HEK293T (cell line): ENCODE results near the gene CRYBG1.

Experiments used
- ARNT ChIP-seq: fragments of 450-650 bp; IDR thresholded peaks from 2 replicates; pipeline ENCODE4 v1.6.1; 2017; ENCODE audit warnings: mild to moderate bottlenecking
- BHLHE40 ChIP-seq: fragments of 450-650 bp; IDR thresholded peaks from 2 replicates; pipeline ENCODE4 v1.6.1; 2016; ENCODE audit warnings: mild to moderate bottlenecking, moderate library complexity, borderline replicate concordance
- CTBP1 ChIP-seq: fragments of 450-650 bp; IDR thresholded peaks from 2 replicates; pipeline ENCODE4 v1.6.1; 2016; ENCODE audit warnings: borderline replicate concordance
- ELF4 ChIP-seq: fragments of 450-650 bp; IDR thresholded peaks from 2 replicates; pipeline ENCODE4 v1.6.1; 2017; ENCODE audit warnings: antibody characterized with exemption
- FOXA1 ChIP-seq: fragments of 450-650 bp; IDR thresholded peaks from 2 replicates; pipeline ENCODE4 v1.6.1; 2016; ENCODE audit warnings: mild to moderate bottlenecking
- FOXM1 ChIP-seq: fragments of 450-650 bp; IDR thresholded peaks from 2 replicates; pipeline ENCODE4 v1.6.1; 2017; ENCODE audit warnings: mild to moderate bottlenecking, borderline replicate concordance
- HDGF ChIP-seq: fragments of 450-650 bp; IDR thresholded peaks from 2 replicates; pipeline ENCODE4 v1.6.1; 2017; ENCODE audit warnings: antibody characterized with exemption, borderline replicate concordance
- L3MBTL2 ChIP-seq: fragments of 450-650 bp; conservative IDR thresholded peaks from 2 replicates; pipeline ENCODE4 v1.6.1; 2016; ENCODE audit warnings: mild to moderate bottlenecking
- PKNOX1 ChIP-seq: fragments of 450-650 bp; IDR thresholded peaks from 2 replicates; pipeline ENCODE4 v1.6.1; 2016
- SP1 ChIP-seq: fragments of 450-650 bp; IDR thresholded peaks from 2 replicates; pipeline ENCODE4 v1.6.1; 2017
- SUZ12 ChIP-seq: fragments of 450-650 bp; IDR thresholded peaks from 2 replicates; pipeline ENCODE4 v1.6.1; 2016; ENCODE audit warnings: mild to moderate bottlenecking
- ZNF384 ChIP-seq: fragments of 450-650 bp; IDR thresholded peaks from 2 replicates; pipeline ENCODE4 v1.6.1; 2016

GRCh38 chr6:106533054-106533453, 172.5 kb downstream of the CRYBG1 start:
- TF ChIP-seq ELF4 (no peak), ARNT (no peak), ZNF384 (no peak), SUZ12 (no peak), FOXM1 (no peak), HDGF (no peak), BHLHE40 (no peak), PKNOX1 (no peak), L3MBTL2 (no peak), FOXA1 (no peak), SP1 (no peak), CTBP1 (no peak)
